ENCODE results near the gene EHBP1.

The EHBP1 gene

DNA sequence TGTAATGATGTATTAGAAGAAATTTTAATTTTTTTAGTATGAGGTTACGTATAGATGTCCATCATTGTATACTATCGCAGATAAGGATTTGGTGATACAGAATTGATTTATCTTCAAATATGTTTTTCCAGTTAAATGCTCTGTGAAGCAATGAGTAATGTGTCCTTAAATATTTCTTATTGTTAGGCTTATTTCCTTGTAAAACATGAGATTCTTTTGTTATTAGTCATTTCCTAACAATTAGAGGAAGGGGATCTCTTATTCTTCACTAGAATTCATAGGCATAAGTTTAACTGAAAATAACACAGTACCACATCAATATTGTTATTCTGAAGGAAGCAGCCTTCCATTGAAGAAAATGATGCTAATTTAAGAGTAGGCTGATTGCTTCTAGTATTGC is 329.7 kb downstream of the EHBP1 start:
- no peak for DNase-seq

DNA sequence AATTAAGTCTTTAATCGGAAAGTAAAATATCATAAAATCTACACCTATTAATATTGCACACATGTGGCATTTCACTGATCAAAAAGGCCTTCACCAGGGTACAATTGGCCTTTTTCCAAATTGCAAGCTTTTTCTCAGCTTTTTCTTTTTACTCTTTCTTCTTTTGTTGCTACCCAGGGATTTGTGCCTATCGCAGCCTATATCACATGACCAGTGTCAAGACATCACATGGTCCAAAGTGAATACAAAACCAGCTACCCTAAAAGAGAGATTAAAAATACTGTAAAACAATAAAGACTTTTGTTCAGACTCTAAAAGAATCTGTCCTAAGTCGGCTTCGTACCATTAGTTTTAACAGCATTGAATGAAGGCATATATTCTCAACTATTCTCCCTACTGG is 330.1 kb downstream of the EHBP1 start:
- DNase-seq = no peak

GRCh38 chr2:63038034-63038433 is 332.5 kb downstream of the EHBP1 start:
- DNase-seq = no peak

GRCh38 chr2:63040586-63040985 is 335.1 kb downstream of the EHBP1 start:
- DNase-seq = no peak

DNA sequence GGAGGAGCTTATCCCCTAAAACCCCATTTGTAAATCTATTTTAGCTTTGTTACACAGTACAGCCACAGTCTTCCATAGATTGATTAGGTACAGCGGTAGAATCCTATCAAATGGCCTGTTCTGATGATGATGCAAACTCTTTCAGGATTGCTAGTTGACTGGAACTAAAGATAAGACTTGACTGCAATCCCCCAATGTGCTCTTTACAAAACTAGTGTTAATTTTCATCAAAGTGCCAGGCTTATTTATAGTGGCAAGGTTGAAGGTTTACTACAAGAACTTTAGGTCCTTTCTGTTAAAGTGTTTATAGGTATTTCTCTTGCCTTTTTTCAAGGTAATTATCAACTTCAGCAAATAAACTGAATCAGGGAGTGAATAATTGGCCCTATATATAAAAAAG is 336.1 kb downstream of the EHBP1 start:
- DNase-seq = no peak

GRCh38 chr2:63044362-63045327 is 339.1 kb downstream of the EHBP1 start:
- DNase-seq = no peak

DNA sequence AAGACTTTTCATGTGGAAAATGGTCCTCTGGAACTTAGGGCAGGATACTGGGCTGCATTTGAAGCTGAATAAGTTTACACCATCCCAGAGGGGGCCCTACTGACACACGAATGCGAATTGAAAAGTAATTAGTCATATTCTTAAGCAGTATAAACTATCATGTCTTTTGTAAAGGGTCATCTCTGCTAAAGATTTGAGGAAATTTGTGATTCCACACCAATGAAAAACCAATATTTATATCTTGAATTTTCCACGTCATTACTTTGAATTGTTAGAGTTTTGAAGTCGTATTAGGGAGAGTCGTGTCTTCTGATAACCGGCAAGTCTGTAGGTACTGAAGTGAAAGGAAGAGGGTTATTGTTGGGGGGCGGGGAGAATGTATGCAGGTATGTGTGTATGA is 341.0 kb downstream of the EHBP1 start:
- no peak for DNase-seq

DNA sequence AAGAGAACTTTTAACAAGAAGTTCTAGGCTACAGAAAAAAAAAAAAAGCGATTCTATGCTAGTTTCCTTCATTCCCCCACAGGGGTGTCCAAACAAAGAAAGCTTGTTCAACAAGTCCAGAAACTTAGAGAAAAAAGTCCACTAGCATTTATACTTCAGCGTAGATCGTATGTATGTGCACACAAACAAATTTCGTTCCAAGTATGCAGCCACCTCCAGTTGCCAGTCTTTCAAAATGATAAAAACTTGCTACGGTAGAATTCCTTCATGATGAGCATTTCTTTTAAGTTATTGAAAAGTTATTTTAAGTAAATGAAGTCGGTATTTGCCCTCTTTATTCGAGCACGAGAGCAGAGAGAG is 341.4 kb downstream of the EHBP1 start:
- no peak for DNase-seq

GRCh38 chr2:63047321-63048279 is 342.1 kb downstream of the EHBP1 start:
- no peak for DNase-seq

DNA sequence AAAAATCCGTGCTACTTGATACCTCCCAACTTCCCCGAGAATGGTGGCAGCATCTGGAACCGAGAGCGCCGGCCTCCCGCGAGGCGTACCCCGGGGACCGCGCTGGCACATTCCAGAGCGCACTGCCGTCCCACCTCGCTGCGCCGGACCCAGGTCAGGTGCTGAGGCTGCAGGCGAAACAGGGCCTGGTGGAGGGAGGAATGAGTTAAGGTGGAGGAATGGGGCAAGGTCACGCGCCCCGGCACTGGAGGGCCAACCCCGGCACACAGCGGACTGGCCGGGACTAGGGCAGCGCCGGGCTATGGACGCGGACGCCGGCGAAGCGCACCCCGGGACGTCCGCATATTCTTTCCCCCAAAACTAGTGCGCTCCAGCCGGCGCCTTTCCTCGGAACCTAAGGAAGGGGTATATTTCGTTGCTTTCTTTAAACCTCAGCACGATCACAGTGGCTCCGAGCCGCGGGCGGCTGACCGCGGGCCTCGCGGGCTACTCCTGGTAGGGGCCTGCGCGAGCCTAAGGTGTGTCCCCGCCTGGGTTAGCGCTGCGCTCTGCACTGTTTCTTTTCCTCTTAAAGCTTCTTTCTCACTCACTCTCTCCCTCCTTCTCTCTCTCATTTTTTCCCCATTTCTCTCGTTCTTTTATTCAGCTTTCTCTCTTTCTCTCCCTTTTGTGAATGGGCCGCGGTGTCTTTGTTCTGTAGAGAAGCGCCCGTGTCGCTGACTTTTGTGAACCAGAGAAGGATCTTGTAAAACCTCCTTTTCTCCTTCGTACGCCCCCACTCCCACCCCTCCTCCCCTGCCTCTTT is 343.1 kb downstream of the EHBP1 start:
- DNase-seq = no peak

DNA sequence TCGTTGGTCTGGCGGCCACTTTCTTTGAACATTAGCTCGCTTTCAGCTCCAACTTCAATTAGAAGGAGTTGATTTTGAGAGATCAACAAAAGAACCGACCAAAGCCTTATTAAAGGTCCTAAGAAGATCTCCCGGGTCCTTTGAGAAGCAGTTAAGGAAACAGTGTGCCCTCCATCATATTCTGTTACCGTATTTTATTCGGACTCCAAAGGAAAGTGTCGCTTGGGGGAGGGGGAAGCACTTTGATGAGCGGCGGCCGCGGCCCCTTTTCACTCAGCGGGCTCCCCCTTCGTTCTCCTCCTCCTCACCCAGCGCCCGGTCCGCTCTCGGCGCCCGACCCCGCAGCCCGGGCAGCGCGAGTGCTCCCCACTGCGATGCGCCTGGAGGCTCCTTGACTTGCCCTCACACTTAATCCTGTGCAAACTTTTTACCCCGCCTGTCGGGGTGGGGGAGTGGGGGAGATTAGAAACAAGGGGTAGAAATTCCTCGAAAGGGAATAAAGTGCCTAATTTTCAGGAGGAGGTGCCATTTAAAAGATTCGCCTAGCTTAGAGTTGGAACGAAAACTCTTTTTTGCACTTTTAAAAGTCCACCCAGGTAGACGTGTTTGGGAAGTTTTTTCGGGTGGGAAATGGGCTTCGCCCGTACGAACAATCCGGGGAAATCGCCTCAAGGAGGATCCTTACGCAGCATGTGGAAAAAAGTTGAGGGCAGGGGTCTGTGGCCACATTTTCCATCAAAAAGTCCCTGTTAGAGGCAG is 343.9 kb downstream of the EHBP1 start:
- DNase-seq = no peak

DNA sequence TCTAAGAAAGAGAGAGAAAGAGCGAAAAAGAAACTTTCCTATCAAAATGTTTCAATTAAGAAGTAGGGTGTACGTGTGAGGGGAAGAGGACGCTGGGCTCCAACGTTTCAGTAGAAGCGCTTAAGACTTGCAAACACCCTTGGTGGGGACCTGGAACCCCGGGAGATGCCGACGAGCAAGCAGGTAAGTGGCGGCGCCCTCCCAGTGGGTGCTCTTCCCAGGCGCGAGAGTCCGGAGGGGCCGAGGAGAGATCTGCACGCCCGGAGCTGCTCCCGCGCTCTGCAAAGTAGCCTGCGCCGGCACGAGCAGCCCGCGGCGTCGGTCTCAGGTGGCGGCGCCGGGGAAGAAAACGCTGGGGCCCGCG is 344.4 kb downstream of the EHBP1 start:
- DNase-seq = no peak

- peak; percentile 92 for DNase-seq
These were observed 345.0 kb downstream of the EHBP1 start, which contains the start of gene OTX1 for GRCh38 chr2:63050334-63051041. Gene OTX1, plus strand, starts transcription at chr2:63050830. Its CDS starts 2,161 bp downstream, at chr2:63052991.

GRCh38 chr2:63051042-63051794 is 345.7 kb downstream of the EHBP1 start:
- no peak for DNase-seq

DNA sequence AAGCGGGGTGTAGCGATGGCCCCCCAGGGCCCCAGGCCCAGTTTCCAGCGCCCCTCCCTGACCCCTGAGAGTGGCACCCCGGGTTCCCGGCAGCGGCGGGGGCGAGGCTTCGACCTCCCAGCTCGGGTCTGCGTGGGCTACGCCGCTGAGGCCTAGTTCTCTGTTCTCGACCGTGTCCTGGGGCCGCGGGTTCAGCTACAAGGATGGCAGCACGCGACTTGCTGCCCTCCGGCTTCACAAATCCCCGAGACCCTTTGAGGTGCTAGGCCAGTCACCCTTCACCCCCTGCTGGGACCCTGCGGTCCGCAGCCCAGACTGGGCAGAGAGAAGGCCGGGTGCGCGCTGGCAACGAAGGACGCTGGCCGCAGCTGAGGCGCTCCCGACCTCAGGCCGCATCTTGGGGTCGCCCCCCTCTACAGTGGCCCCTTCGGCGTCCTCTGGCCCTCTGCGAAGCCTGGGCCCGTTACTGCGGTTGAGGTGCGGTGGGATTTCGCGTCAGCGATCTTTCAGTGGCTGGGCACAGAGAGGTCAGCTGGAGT is 346.4 kb downstream of the EHBP1 start:
- DNase-seq = no peak

- DNase-seq = no peak
These were observed 347.0 kb downstream of the EHBP1 start for GRCh38 chr2:63052411-63053080.

GRCh38 chr2:63053081-63053888 is 347.8 kb downstream of the EHBP1 start:
- no peak for DNase-seq

DNA sequence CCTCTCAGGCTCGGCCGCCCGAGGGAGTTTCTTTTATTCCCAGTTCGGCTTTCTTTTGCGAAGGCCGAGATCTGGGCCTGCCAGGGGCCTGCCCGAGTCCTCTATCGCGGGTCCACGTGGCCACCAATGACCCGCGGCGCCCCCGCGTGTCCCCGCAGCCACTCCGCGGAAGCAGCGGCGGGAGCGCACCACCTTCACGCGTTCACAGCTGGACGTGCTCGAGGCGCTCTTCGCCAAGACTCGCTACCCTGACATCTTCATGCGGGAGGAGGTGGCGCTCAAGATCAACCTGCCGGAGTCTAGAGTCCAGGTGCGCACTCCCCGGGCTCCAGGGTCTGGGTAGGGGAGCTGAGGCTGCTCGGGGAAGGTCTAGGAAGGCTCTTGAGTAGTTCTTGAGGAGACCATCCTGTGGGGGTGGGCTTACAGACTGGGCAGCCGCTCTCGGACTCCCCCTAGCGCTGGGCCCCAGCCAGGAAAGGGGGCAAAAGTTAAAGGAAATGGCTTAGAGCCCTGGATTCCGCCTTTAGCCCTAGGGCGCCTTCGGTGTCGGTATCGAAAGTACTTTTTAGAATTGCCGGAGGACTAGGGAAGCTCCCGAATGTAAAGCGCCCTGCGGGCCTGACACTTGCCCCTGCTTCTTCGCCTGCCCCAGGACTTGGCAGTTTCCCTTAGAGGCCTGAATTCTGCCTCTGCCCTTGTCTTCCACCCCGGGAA is 348.5 kb downstream of the EHBP1 start:
- no peak for DNase-seq
